Heart left ventricle (tissue), 16 donors: ENCODE measurements around the gene THAP11. TPM values are rescaled to one million over a fixed set of nuclear protein-coding genes. Genes with fewer than 3 reads are reported as not detected.

Experiments
- ATAC-seq, 4 donors: fragments of 200-7000 bp; cut with Tn5 transposase; one replicate each; pipeline ENCODE4 v1.9.1; 2020 to 2022; ENCODE audit warnings: moderate library complexity in 4 of 4, mild to moderate bottlenecking in 3 of 4, moderate number of reproducible peaks in 1 of 4
- DNase-seq, 5 donors: peaks; one replicate each; pipeline ENCODE4 v3.0.0-alpha.2; 2020
- H3K27ac ChIP-seq, 12 donors: fragments of 200-600 bp; sonication (generic) in 4 of 12; one replicate each; pipeline versions ENCODE4 v1.5.0 to v1.8.0; 2016 to 2022; ENCODE audit warnings: mild to moderate bottlenecking in 2 of 12
- H3K27me3 ChIP-seq, 9 donors: fragments of 200-600 bp; sonication (generic) in 2 of 9; one replicate each; pipeline versions ENCODE4 v1.5.1 to v1.8.0; 2016 to 2022; ENCODE audit warnings: mild to moderate bottlenecking in 3 of 9
- H3K36me3 ChIP-seq, 9 donors: fragments of 200-600 bp; sonication (generic) in 2 of 9; one replicate each; pipeline versions ENCODE4 v1.5.0 to v1.8.0; 2018 to 2022; ENCODE audit warnings: mild to moderate bottlenecking in 2 of 9
- H3K4me1 ChIP-seq, 12 donors: fragments of 200-600 bp; sonication (generic) in 4 of 12; one replicate each; pipeline versions ENCODE4 v1.5.0 to v1.8.0; 2016 to 2022; ENCODE audit warnings: mild to moderate bottlenecking in 3 of 12
- H3K4me3 ChIP-seq, 12 donors: fragments of 200-600 bp; sonication (generic) in 4 of 12; one replicate each; pipeline versions ENCODE4 v1.5.0 to v1.8.0; 2017 to 2022; ENCODE audit warnings: mild to moderate bottlenecking in 9 of 12, moderate library complexity in 4 of 12
- H3K9me3 ChIP-seq, 12 donors: fragments of 200-600 bp; sonication (generic) in 4 of 12; one replicate each; pipeline versions ENCODE4 v1.5.0 to v1.8.0; 2016 to 2022; ENCODE audit warnings: mild to moderate bottlenecking in 1 of 12
- POLR2A ChIP-seq, 2 donors: fragments of 450-650 bp; IDR thresholded peaks; one replicate each; pipeline ENCODE4 v1.6.1; 2017; ENCODE audit warnings: antibody characterized with exemption in 2 of 2, mild to moderate bottlenecking in 2 of 2, moderate library complexity in 2 of 2
- WGBS, 4 donors: extraction: QIAGEN DNeasy Blood & Tissue Kit in 2 of 4; methylation state at CpG; one replicate each; pipeline versions ENCODE4 v1.1.5 to v1.1.7; 2013 to 2018; 5-methylcytosine and 5-hydroxymethylcytosine counted together
- intact Hi-C, 10 donors: fragments of 100-400 bp; cut with DNase I; formaldehyde crosslinking; loops; one replicate each; pipeline versions ENCODE4 v1.11.1 to v1.14.2; 2022
- polyA plus RNA-seq, 2 donors: library from polyadenylated mRNA; stranded (reverse); fragments of 200-250 nt; gene quantifications; one replicate each; pipeline ENCODE4 v1.2.3, GENCODE V29; 2013
- total RNA-seq, 9 donors: library from RNA; depleted of rRNA in 2 of 9; stranded (reverse); fragments of >200 nt in 2 of 9; fragmentation: NEBNext Ultra II Directional in 3 of 9; extraction: Animal tissue kit (Norgen Biotek cat#: 25700) in 3 of 9; gene quantifications; one replicate each; pipeline versions ENCODE4 v1.1.0 to v1.2.4, GENCODE V29; 2016 to 2023
- TF ChIP-seq, protein P1 (sequence below), 12 donors: fragments of 200-600 bp; sonication (generic) in 4 of 12; IDR thresholded peaks; one replicate each; pipeline versions ENCODE4 v1.5.0 to v1.8.0; 2018 to 2022; ENCODE audit warnings: antibody characterized with exemption in 12 of 12, mild to moderate bottlenecking in 5 of 12
- donor health status: ischemic (EF 13 %, LVEDD 7.1; RV severe dilation, severe dysfunction).
- donor health status: healthy with polysubstance abuse.
- donor health status: DM: no; HTN: yes; CAD: no.
- donor health status: DM: no; HTN: no; CAD: no.
- donor health status: ischemic (EF 25% LVEDD 6.9; RV normal size, moderate dysfunction).
- donor health status: ischemic (EF 25% LVEDD 5.7; RV mildly dilated, moderate dysfunction).
- donor health status: healthy.
- donor health status: DM: yes; HTN: yes; CAD: no.
- donor health status: ischemic (EF 35%, LVEDD 5.7; RV mildly dilated, moderate dysfunction).
- donor health status: nonischemic (EF 11% LVEDD 7.7; RV severe dilation, severe dysfunction).
- donor health status: DM: yes; HTN: yes; CAD: no.
- donor health status: PGD.
- donor health status: ischemic (EF 29% LVEDD 5.4; RV normal size, mild dysfunction).
- donor health status: nonischemic (EF 23%, LVEDD 6.1; RV moderate dilation, normal function).

THAP11 gene
- total and polyA plus RNA-seq, 11 donors: 10.6 to 87.5 (median 27.4) TPM

DNA sequence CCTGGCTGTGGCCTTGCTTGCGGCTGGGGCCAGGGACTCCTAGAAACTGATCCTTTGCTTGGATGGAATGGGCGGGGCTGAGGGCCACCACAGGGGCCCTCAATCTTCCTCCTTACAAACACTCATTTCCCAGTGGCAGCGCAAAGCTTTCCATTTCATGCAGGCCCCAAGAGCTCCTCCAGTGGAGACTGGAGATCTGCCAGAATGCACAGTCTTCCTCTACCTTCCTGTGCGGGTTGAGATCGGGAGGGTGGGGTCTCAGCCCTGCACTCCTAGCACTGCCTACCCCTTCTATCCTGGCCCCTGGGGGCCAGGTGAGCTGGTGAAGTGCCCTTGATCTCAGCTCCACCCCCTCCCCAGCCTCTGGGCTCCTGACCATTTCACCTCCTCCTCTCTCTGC, 44.3 kb downstream of the THAP11 start:
- ATAC-seq (no peak), DNase-seq (no peak)
- no peaks in the 10 kb centered on the region for H3K27me3 ChIP-seq
- no peak overlapping the region for H3K4me3 ChIP-seq
- H3K27ac ChIP-seq: no peak overlapping the region
- peaks cover 0 to 50% (median 35%) of the 10 kb centered on the region in 9 donors for H3K36me3 ChIP-seq
- TF ChIP-seq, protein P1, sequence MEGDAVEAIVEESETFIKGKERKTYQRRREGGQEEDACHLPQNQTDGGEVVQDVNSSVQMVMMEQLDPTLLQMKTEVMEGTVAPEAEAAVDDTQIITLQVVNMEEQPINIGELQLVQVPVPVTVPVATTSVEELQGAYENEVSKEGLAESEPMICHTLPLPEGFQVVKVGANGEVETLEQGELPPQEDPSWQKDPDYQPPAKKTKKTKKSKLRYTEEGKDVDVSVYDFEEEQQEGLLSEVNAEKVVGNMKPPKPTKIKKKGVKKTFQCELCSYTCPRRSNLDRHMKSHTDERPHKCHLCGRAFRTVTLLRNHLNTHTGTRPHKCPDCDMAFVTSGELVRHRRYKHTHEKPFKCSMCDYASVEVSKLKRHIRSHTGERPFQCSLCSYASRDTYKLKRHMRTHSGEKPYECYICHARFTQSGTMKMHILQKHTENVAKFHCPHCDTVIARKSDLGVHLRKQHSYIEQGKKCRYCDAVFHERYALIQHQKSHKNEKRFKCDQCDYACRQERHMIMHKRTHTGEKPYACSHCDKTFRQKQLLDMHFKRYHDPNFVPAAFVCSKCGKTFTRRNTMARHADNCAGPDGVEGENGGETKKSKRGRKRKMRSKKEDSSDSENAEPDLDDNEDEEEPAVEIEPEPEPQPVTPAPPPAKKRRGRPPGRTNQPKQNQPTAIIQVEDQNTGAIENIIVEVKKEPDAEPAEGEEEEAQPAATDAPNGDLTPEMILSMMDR (IDR thresholded peaks at IDR 0.05): no peak
- no peak for TF ChIP-seq POLR2A (IDR thresholded peaks at IDR 0.05)
- intact Hi-C loops: loop anchor here in 2 of 10 donors (10.0 kb wide), 2 partner anchors 148 to 158 kb away; no protein-coding TSS in a partner anchor
- peaks cover 0 to 38% (median 28%) of the 10 kb centered on the region in 12 donors for H3K4me1 ChIP-seq
- 92 to 96% (median 95%) methylated on average over 5 of the region's 5 CpGs for WGBS, 4 donors
- no peaks in the 10 kb centered on the region for H3K9me3 ChIP-seq

DNA sequence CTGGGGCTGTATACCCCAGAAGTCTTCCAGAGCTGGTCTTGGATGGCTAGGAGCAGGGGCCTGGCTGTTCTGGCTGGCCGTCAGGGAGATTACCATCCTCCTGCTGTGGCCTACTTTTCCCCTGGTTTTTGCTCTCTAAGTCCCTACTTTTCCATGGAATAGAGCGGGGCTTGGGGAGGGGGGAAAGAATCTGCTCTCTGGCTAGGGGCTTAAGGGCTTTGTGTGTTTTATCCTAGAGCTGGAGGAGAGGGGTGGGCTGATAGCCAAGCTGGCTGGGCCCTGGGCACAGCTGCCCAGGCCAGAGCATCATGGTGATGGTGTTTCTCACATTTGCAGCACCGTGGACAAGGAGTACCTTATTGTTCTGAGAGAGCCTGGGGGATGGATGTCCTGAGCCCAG, 46.2 kb downstream of the THAP11 start:
- TF ChIP-seq POLR2A (IDR thresholded peaks at IDR 0.05): no peak
- TF ChIP-seq, protein P1 (IDR thresholded peaks at IDR 0.05): no peak
- no peak for ATAC-seq

GRCh38 chr16:67892375-67892774, 50.3 kb downstream of the THAP11 start:
- intact Hi-C loops: no loop called here
- 74 to 81% (median 79%) methylated on average over 5 of the region's 5 CpGs for WGBS, 4 donors
- H3K4me1 ChIP-seq: peaks cover 15 to 48% (median 41%) of the 10 kb centered on the region in 12 donors
- DNase-seq (no peak), ATAC-seq (no peak)
- no peaks in the 10 kb centered on the region for H3K36me3 ChIP-seq
- TF ChIP-seq, protein P1 (IDR thresholded peaks at IDR 0.05): no peak
- no peaks in the 10 kb centered on the region for H3K27me3 ChIP-seq
- peak overlapping the region in 10 of 12 donors; percentile 71 to 98 (median 86) for H3K27ac ChIP-seq
- no peaks in the 10 kb centered on the region for H3K9me3 ChIP-seq
- peak overlapping the region in 11 of 12 donors; percentile 68 to 99 (median 88) for H3K4me3 ChIP-seq

More for the DNA sequence above, 46.2 kb downstream of the THAP11 start:
- H3K4me3 ChIP-seq: no peak overlapping the region
- peaks cover 0 to 31% (median 17%) of the 10 kb centered on the region in 9 donors for H3K36me3 ChIP-seq
- H3K27me3 ChIP-seq: no peaks in the 10 kb centered on the region
- H3K9me3 ChIP-seq: no peaks in the 10 kb centered on the region
- WGBS, 4 donors: 82 to 100% (median 89%) methylated on average over 3 of the region's 3 CpGs
- H3K27ac ChIP-seq: no peak overlapping the region
- intact Hi-C loops: loop anchor here in 2 of 10 donors (10.0 kb wide), 2 partner anchors 146 to 156 kb away; no protein-coding TSS in a partner anchor
- peaks cover 5 to 29% (median 17%) of the 10 kb centered on the region in 12 donors for H3K4me1 ChIP-seq
- no peak for DNase-seq

DNA sequence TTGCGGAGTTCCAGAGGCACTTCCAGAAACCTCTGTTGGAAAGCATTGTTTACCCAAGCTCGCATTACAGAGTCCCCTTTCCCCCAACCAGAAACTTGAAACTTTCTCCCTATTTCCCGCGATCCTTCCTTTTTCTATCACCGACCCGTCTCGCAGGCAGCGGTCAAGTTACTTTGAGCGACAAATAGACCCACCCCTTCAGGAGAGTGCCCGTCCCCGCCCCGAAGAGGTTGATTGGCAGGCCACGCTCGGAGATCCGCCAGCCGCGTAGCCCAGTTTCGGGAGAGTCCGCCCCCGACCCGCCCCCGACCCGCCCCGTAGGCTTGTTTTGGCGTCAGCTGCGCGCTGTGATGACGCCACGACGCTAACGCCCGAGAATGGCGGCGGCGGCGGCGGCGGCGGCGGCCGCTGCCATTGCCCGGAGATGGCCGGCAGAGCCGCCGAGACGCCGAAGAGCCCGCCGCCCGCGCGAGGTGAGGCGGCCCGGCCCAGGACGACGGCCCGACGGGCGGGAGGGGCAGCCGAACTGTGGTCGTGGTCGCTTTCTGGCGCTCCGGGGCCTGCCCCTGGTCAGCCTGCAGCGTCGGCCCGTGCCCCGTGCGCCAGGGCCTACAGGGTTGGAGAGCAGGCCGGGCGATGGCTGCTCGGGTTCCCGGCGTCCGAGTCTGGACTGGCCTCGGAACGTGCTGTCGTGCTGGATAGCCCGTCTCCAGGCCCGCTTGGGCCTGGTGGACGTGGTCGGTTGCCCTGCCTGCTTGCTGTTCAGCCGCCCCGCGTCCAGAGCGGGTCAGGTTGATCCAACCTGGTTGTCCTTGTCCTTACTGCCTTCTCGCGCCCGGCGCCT, 51.0 kb downstream of the THAP11 start, which contains the start of gene PSKH1:
PSKH1 (plus strand) TSS at position 356 of the 844 bp plus-strand sequence. CDS start 15,496 bp downstream, outside the sequence.
- Histone ChIP-seq H3K4me1 (peaks cover 15 to 55% (median 48%) of the 10 kb centered on the region in 12 donors), H3K36me3 (no peaks in the 10 kb centered on the region), H3K4me3 (peak within 1 kb of the TSS; percentile 68 to 99 (median 86)), H3K9me3 (no peaks in the 10 kb centered on the region), H3K27me3 (no peaks in the 10 kb centered on the region), H3K27ac (peak within 1 kb of the TSS; percentile 91 to 98 (median 93))
- TF ChIP-seq POLR2A (IDR thresholded peaks at IDR 0.05): peak; percentile 83 to 92
- TF ChIP-seq, protein P1 (IDR thresholded peaks at IDR 0.05): no peak
- ATAC-seq (peak; percentile 98 to 99 (median 98)), DNase-seq (peak; percentile 97 to 98 (median 97))
- 0 to 1% (median 1%) methylated on average over 38 to 90 of the region's 90 CpGs for WGBS, 4 donors
- intact Hi-C loops: no loop called here
